ENCODE results near the gene EID2B. TPM values are rescaled to one million over a fixed set of nuclear protein-coding genes. Genes with fewer than 3 reads are reported as not detected.

Gene EID2B
- total RNA-seq, 1 donor from 2014 or later: 4.0 TPM

GRCh38 chr19:39499932-39500331 lies 32.7 kb downstream of the EID2B start:
- no peaks in the 10 kb centered on the region for H3K9me3 Mint-ChIP-seq
- DNase-seq (ENCODE audit: low spot score in 2 of 2, unreplicated experiment in 2 of 2): no peak
- peaks cover 14% of the 10 kb centered on the region for H3K4me1 Mint-ChIP-seq
- H3K36me3 Mint-ChIP-seq: no peaks in the 10 kb centered on the region
- H3K27ac Mint-ChIP-seq: no peak overlapping the region
- H3K27me3 Mint-ChIP-seq (ENCODE audit: low read depth): peaks cover 91% of the 10 kb centered on the region
- H3K4me3 Mint-ChIP-seq: peak overlapping the region; percentile 28
- TF ChIP-seq, protein P1, sequence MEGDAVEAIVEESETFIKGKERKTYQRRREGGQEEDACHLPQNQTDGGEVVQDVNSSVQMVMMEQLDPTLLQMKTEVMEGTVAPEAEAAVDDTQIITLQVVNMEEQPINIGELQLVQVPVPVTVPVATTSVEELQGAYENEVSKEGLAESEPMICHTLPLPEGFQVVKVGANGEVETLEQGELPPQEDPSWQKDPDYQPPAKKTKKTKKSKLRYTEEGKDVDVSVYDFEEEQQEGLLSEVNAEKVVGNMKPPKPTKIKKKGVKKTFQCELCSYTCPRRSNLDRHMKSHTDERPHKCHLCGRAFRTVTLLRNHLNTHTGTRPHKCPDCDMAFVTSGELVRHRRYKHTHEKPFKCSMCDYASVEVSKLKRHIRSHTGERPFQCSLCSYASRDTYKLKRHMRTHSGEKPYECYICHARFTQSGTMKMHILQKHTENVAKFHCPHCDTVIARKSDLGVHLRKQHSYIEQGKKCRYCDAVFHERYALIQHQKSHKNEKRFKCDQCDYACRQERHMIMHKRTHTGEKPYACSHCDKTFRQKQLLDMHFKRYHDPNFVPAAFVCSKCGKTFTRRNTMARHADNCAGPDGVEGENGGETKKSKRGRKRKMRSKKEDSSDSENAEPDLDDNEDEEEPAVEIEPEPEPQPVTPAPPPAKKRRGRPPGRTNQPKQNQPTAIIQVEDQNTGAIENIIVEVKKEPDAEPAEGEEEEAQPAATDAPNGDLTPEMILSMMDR (IDR thresholded peaks at IDR 0.05; ENCODE audit: unreplicated experiment): no peak

DNA sequence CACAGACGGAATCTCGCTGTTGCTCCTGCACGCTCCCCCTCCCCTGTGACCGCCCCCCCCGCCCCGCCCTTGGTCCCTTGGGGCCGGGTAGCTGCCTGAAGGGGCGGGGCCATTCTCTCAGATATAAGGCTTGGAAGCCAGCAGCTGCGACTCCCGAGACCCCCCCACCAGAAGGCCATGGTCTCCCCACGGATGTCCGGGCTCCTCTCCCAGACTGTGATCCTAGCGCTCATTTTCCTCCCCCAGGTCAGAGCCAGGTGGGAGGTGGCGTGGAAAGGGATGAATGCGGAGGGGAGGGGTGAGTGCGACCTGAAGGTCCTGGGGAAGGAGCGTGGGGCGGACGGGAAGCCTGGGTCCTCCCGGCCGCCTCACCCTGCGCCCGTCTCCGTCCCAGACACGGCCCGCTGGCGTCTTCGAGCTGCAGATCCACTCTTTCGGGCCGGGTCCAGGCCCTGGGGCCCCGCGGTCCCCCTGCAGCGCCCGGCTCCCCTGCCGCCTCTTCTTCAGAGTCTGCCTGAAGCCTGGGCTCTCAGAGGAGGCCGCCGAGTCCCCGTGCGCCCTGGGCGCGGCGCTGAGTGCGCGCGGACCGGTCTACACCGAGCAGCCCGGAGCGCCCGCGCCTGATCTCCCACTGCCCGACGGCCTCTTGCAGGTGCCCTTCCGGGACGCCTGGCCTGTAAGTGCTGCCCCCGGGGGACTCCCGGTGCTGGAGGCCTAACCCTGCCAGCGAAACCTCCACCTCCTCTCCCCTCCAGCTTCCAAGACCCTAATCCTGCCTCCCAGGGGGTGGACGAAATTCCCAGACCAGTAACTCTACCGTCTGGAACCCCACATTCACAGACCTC lies 33.6 kb downstream of the EID2B start, which contains the start of gene DLL3:
TSS of gene DLL3 (plus strand) at position 150 of the 845 bp plus-strand sequence. CDS start at position 178, 28 bp downstream.
- H3K27ac Mint-ChIP-seq: no peak within 1 kb of the TSS
- no peaks in the 10 kb centered on the region for H3K9me3 Mint-ChIP-seq
- TF ChIP-seq, protein P1 (IDR thresholded peaks at IDR 0.05; ENCODE audit: unreplicated experiment): no peak
- DNase-seq (ENCODE audit: low spot score in 2 of 2, unreplicated experiment in 2 of 2): no peak
- peak within 1 kb of the TSS; percentile 45 for H3K4me3 Mint-ChIP-seq
- no peaks in the 10 kb centered on the region for H3K36me3 Mint-ChIP-seq
- peaks cover 14% of the 10 kb centered on the region for H3K4me1 Mint-ChIP-seq
- H3K27me3 Mint-ChIP-seq (ENCODE audit: low read depth): peaks cover 83% of the 10 kb centered on the region

DNA sequence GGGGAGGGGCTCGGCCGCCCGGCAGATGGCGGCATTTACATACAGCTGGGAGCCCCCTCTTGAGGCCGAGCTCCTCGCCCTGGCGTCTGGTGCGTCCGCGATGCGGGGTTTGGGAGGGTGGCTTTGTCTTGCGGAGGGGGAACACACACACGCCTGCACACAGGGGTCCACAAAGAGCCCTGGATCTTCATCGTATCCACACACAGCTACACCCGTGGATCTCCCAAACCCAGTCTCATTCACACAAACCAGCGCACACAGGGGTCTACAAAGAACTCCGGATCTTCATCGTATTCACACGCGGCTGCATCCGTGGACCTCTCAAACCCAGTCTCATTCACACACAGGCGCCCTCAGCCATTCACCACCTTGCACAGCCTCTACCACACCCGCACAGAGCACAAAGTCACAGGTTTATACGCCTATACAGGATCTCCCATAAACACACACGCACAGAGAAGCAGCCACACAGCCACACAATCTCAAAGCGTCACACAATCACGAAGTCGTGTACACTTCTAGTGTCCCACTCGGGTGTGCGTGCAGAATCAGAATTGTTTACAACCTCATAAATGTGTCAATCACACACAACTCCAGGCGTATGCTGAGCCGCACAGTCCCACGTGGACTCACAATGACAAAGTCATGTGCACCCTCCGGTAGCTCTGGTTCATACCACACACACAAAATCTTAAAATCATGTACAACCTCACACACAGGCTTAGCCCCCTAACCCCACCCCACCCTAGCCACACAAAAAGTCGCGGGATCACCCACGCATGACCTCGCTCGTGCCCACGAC lies 34.5 kb downstream of the EID2B start:
- TF ChIP-seq, protein P1 (IDR thresholded peaks at IDR 0.05; ENCODE audit: unreplicated experiment): no peak

DNA sequence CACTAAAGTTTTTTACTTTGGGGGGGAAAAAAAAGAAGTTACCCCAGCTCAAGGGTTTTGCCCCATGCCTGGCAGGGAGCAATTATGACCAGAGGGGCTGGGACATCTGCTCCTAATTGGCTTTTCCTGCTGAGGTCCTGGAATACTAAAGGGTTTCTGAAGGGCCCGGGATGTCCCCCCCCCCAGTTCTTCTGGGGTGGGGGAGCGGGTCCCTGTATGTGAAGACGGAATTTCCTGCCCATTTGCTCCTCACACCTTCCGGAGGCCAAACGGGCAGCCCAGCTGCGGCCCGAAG lies 35.0 kb downstream of the EID2B start:
- Mint-ChIP-seq H3K36me3 (peaks cover 3% of the 10 kb centered on the region), H3K4me3 (no peak overlapping the region), H3K27ac (no peak overlapping the region), H3K4me1 (peaks cover 14% of the 10 kb centered on the region), H3K27me3 (ENCODE audit: low read depth) (peaks cover 70% of the 10 kb centered on the region), H3K9me3 (no peaks in the 10 kb centered on the region)
- DNase-seq (ENCODE audit: low spot score in 2 of 2, unreplicated experiment in 2 of 2): no peak
- TF ChIP-seq, protein P1 (IDR thresholded peaks at IDR 0.05; ENCODE audit: unreplicated experiment): no peak

More for the DNA sequence above, 34.5 kb downstream of the EID2B start:
- no peak overlapping the region for H3K27ac Mint-ChIP-seq
- H3K36me3 Mint-ChIP-seq: no peaks in the 10 kb centered on the region
- H3K27me3 Mint-ChIP-seq (ENCODE audit: low read depth): peaks cover 74% of the 10 kb centered on the region
- H3K4me3 Mint-ChIP-seq: peak overlapping the region; percentile 45
- peak in 1 of 2 experiments; percentile 56 for DNase-seq (ENCODE audit: low spot score in 2 of 2, unreplicated experiment in 2 of 2)
- H3K9me3 Mint-ChIP-seq: no peaks in the 10 kb centered on the region
- H3K4me1 Mint-ChIP-seq: peaks cover 14% of the 10 kb centered on the region

DNA sequence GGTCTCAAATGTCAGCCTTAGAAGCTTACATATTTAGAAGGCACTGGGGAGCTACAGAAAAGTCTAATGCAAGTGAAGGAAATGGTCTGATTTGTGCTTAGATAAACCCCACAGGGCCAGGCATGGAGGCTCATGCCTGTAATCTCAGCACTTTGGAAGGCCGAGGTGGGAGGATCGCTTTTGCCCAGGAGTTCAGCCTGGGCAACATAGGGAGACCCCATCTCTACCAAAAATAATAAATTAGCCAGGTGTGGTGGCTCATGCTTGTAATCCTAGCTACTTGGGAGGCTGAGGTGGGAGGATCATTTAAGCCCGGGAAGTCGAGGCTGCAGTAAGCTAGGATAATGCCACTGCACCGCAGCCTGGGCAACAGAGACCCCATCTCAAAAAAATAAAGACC lies 36.6 kb downstream of the EID2B start:
- Mint-ChIP-seq H3K4me1 (peaks cover 14% of the 10 kb centered on the region), H3K9me3 (no peaks in the 10 kb centered on the region), H3K36me3 (peaks cover 3% of the 10 kb centered on the region), H3K27ac (no peak overlapping the region), H3K27me3 (ENCODE audit: low read depth) (peaks cover 56% of the 10 kb centered on the region), H3K4me3 (no peak overlapping the region)
- no peak for DNase-seq (ENCODE audit: low spot score in 2 of 2, unreplicated experiment in 2 of 2)
- TF ChIP-seq, protein P1 (IDR thresholded peaks at IDR 0.05; ENCODE audit: unreplicated experiment): no peak

All from mesothelial cell of epicardium (in vitro differentiated cells).